Neural progenitor cell (in vitro differentiated cells): ENCODE measurements around the gene CFHR4. TPM values are rescaled to one million over a fixed set of nuclear protein-coding genes. Genes with fewer than 3 reads are reported as not detected.

Experiments used
- DNase-seq: peaks from one replicate; pipeline ENCODE4 v3.0.0-alpha.2; 2016; ENCODE audit warnings: low spot score
- H2AFZ ChIP-seq: fragments of 200-600 bp; sonication (generic); replicated peaks from 2 replicates; pipeline ENCODE4 v1.6.1; 2016; ENCODE audit warnings: antibody characterized with exemption
- H3F3A ChIP-seq: fragments of 200-600 bp; sonication (generic); 2 replicates; pipeline ENCODE4 v1.6.1; 2016; ENCODE audit warnings: antibody characterized with exemption, low read depth
- H3K27ac ChIP-seq: fragments of 200-600 bp; sonication (generic); 2 replicates; pipeline ENCODE4 v1.5.1; 2016; ENCODE audit warnings: mild to moderate bottlenecking
- H3K27me3 ChIP-seq: fragments of 200-600 bp; sonication (generic); 2 replicates; pipeline ENCODE4 v1.6.1; 2016; ENCODE audit warnings: mild to moderate bottlenecking, moderate library complexity
- H3K36me3 ChIP-seq: fragments of 200-600 bp; sonication (generic); 2 replicates; pipeline ENCODE4 v1.5.1; 2016
- H3K4me1 ChIP-seq: fragments of 200-600 bp; sonication (generic); 2 replicates; pipeline ENCODE4 v1.6.1; 2016; ENCODE audit warnings: mixed run types
- H3K4me2 ChIP-seq: fragments of 200-600 bp; sonication (generic); 2 replicates; pipeline ENCODE4 v1.6.1; 2016
- H3K4me3 ChIP-seq: fragments of 200-600 bp; sonication (generic); 2 replicates; pipeline ENCODE4 v1.5.1; 2016
- H3K79me2 ChIP-seq: fragments of 200-600 bp; sonication (generic); 2 replicates; pipeline ENCODE4 v1.6.1; 2016; ENCODE audit warnings: low read depth
- H3K9ac ChIP-seq: fragments of 200-600 bp; sonication (generic); 2 replicates; pipeline ENCODE4 v1.6.1; 2016
- H3K9me3 ChIP-seq: fragments of 200-600 bp; sonication (generic); 2 replicates; pipeline ENCODE4 v1.5.1; 2016; ENCODE audit warnings: low read depth
- H4K20me1 ChIP-seq: fragments of 200-600 bp; sonication (generic); 2 replicates; pipeline ENCODE4 v1.6.1; 2016; ENCODE audit warnings: low read depth
- H3K27ac Mint-ChIP-seq: 3 replicates; pipeline ENCODE4 v1.8.0; 2021; ENCODE audit warnings: mixed read lengths
- H3K27me3 Mint-ChIP-seq: 2 replicates; pipeline ENCODE4 v1.8.0; 2022; ENCODE audit warnings: low read depth, mild to moderate bottlenecking, inconsistent platforms, moderate library complexity, mixed read lengths; ENCODE audit not compliant: insufficient read depth
- H3K36me3 Mint-ChIP-seq: 3 replicates; pipeline ENCODE4 v1.8.0; 2021; ENCODE audit warnings: mixed read lengths
- H3K4me1 Mint-ChIP-seq: 3 replicates; pipeline ENCODE4 v1.8.0; 2021; ENCODE audit warnings: mixed read lengths
- H3K4me3 Mint-ChIP-seq: 3 replicates; pipeline ENCODE4 v1.8.0; 2021; ENCODE audit warnings: mild to moderate bottlenecking, moderate library complexity, mixed read lengths
- H3K9me3 Mint-ChIP-seq: 3 replicates; pipeline ENCODE4 v1.8.0; 2020; ENCODE audit warnings: mixed read lengths
- CTCF ChIP-seq: fragments of 200-600 bp; sonication (generic); IDR thresholded peaks from 2 replicates; pipeline ENCODE4 v1.5.1; 2017; ENCODE audit warnings: antibody characterized with exemption, mild to moderate bottlenecking
- EZH2 ChIP-seq: fragments of 200-600 bp; sonication (generic); IDR thresholded peaks from 2 replicates; pipeline ENCODE4 v1.6.1; 2017; ENCODE audit warnings: antibody characterized with exemption, mild to moderate bottlenecking, moderate library complexity
- EZH2phosphoT487 ChIP-seq: fragments of 200-600 bp; sonication (generic); IDR thresholded peaks from 2 replicates; pipeline ENCODE4 v1.6.1; 2017; ENCODE audit warnings: antibody characterized with exemption
- total RNA-seq: library from RNA; depleted of rRNA; stranded (reverse); fragments of >200 nt; gene quantifications from 2 replicates; pipeline ENCODE4 v1.2.3, GENCODE V29; 2015; ENCODE audit warnings: low replicate concordance

Gene CFHR4
- total RNA-seq, 1 donor from 2014 or later, result not detected

GRCh38 chr1:196960854-196961253, 73.0 kb downstream of the CFHR4 start:
- no peak for DNase-seq
- Histone ChIP-seq H3K27ac (no peak overlapping the region), H3K4me3 (no peak overlapping the region), H3K36me3 (no peaks in the 10 kb centered on the region), H3K79me2 (no peaks in the 10 kb centered on the region), H3K27me3 (no peaks in the 10 kb centered on the region), H3K9ac (no peak overlapping the region), H3K4me2 (no peak overlapping the region), H4K20me1 (no peaks in the 10 kb centered on the region), H2AFZ (no peak overlapping the region), H3F3A (no peaks in the 10 kb centered on the region), H3K9me3 (no peaks in the 10 kb centered on the region), H3K4me1 (no peaks in the 10 kb centered on the region)
- no peaks in the 10 kb centered on the region for H3K27me3 Mint-ChIP-seq
- H3K4me1 Mint-ChIP-seq, result no peaks in the 10 kb centered on the region
- no peak overlapping the region for H3K27ac Mint-ChIP-seq
- H3K36me3 Mint-ChIP-seq, result no peaks in the 10 kb centered on the region
- no peaks in the 10 kb centered on the region for H3K9me3 Mint-ChIP-seq
- H3K4me3 Mint-ChIP-seq, result no peak overlapping the region
- TF ChIP-seq EZH2phosphoT487, result no peak
- TF ChIP-seq CTCF, result no peak
- TF ChIP-seq EZH2, result no peak

Other genes starting within 250 kb of the CFHR4 start
- gene CFH, start 236.0 kb upstream of the CFHR4 start, total RNA-seq, result not detected in 2 replicates
- 4.8 and 20.9 TPM in 2 replicates for gene CFHR3, start 113.2 kb upstream of the CFHR4 start, total RNA-seq
- gene CFHR1, start 68.3 kb upstream of the CFHR4 start, total RNA-seq, result not detected in 2 replicates
- not detected in 2 replicates for gene CFHR2, start 55.7 kb downstream of the CFHR4 start, total RNA-seq
- gene CFHR5, start 89.5 kb downstream of the CFHR4 start, total RNA-seq, result not detected in 2 replicates
- not detected in 2 replicates for gene F13B, start 179.2 kb downstream of the CFHR4 start, total RNA-seq